Left colon (tissue), 2 donors: ENCODE data around the gene API5. TPM values are rescaled to one million over a fixed set of nuclear protein-coding genes. Genes with fewer than 3 reads are reported as not detected.

ENCODE experiments used
- total RNA-seq, 2 donors: library from RNA; stranded (reverse); fragmentation: NEBNext Ultra II Directional; extraction: Animal tissue kit (Norgen Biotek cat#: 25700); gene quantifications; one replicate each; pipeline ENCODE4 v1.2.1, GENCODE V29; 2021
- donor health status: DM: no; HTN: no; CAD: no.
- donor health status: DM: yes; HTN: yes; CAD: no.

Gene API5
- total RNA-seq, 2 donors from 2014 or later = 74.3 to 78.7 TPM

Other genes with a start within 250 kb of the API5 start
- gene TTC17, start 46.9 kb downstream of the API5 start, total RNA-seq = 10 to 100 TPM; 69.6 to 85.7 TPM